ENCODE data around the gene SIN3B.

The SIN3B gene

DNA sequence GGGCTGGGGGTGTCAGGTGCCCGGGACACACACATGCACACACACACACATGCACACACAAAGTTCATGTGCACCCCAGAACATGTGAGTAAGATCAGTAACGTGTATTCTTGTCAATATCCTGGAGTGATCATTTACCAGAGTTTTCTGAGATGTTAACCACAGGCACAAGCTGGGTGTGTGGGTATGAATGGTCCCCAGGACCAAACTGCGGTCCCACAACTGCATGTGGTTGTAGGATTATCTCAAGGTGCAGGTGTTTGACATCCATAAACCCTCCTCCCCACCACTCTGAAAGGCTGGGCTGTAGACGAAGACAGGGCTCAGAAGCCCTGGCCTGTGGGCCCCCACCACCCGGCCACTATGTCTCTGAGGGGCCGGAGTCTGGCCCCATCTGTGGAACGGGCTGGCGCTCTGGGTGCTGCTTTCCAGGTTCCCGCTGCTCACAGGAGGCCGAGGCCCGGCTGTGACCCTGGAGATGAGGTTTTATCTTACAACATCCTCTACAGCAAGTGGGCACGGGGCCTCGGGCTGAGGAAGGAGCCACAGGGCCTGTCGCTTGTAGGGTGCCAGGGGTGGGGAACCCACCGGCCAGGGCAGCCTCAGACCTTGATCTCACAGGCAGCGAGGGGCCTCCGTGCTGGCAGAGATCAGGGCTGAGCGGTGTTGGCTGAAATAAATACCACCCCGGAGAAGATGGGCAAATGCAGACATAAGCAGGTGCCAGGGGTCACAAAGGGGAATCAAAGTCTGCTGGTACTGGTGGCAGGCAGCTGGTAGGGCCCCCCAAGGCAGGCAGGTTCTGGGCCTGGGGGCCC, 63.9 kb downstream of the SIN3B start:
- Histone ChIP-seq H3K4me1 (ENCODE audit: control insufficient read depth, insufficient read depth, low read length) (no peaks in the 10 kb centered on the region), H3K9me3 (ENCODE audit: control insufficient read depth, insufficient read depth, low read depth, low read length) (no peaks in the 10 kb centered on the region), H3K36me3 (ENCODE audit: control insufficient read depth in 2 of 2, insufficient read depth in 1 of 2, low read length in 2 of 2) (no peaks in the 10 kb centered on the region), H3K27ac (ENCODE audit: extremely low read depth, low read depth, low read length) (no peak overlapping the region), H3K4me3 (ENCODE audit: low read depth, low read length) (no peak overlapping the region)
- TF ChIP-seq ZNF324 (tag by site-specific recombination; IDR thresholded peaks at IDR 0.05), result no peak
- ChIA-PET POLR2A (no interaction called here), CTCF (no interaction called here)

DNA sequence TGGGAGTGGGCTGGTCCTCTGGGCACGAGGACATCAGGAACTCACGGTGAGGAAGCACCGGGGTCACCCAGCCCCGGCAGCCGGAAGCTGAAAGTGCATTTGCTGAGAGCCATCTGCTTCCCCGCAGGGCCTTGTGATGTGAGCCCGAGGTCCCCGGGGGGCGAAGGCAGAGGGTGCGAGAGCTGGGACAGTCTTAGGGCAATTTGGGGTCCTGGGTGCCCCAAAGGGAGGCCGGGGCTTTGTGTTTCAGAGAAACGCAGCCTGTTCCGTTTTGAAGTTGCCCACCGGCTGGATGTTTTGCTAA, 64.4 kb downstream of the SIN3B start:
- TF ChIP-seq ZNF155 (tag by site-specific recombination; IDR thresholded peaks at IDR 0.05) (no peak), ZNF174 (tag by site-specific recombination; IDR thresholded peaks at IDR 0.05) (no peak), ZBTB8A (tag by site-specific recombination; IDR thresholded peaks at IDR 0.05) (no peak), PRDM2 (tag by site-specific recombination; IDR thresholded peaks at IDR 0.05; ENCODE audit: borderline replicate concordance) (no peak), ZNF692 (tag by site-specific recombination; IDR thresholded peaks at IDR 0.05) (no peak), ZNF426 (tag by site-specific recombination; IDR thresholded peaks at IDR 0.05) (no peak), FEZF1 (tag by site-specific recombination; IDR thresholded peaks at IDR 0.05) (no peak), ZNF600 (tag by site-specific recombination; IDR thresholded peaks at IDR 0.05) (no peak), GLIS1 (tag by site-specific recombination; IDR thresholded peaks at IDR 0.05) (no peak)
- Histone ChIP-seq H3K4me3 (ENCODE audit: low read depth, low read length) (no peak overlapping the region), H3K4me1 (ENCODE audit: control insufficient read depth, insufficient read depth, low read length) (no peaks in the 10 kb centered on the region), H3K27ac (ENCODE audit: extremely low read depth, low read depth, low read length) (no peak overlapping the region), H3K36me3 (ENCODE audit: control insufficient read depth in 2 of 2, insufficient read depth in 1 of 2, low read length in 2 of 2) (no peaks in the 10 kb centered on the region), H3K9me3 (ENCODE audit: control insufficient read depth, insufficient read depth, low read depth, low read length) (no peaks in the 10 kb centered on the region)
- CTCF ChIA-PET, result no interaction called here
- POLR2A ChIA-PET, result no interaction called here

GRCh38 chr19:16894080-16894479, 64.9 kb downstream of the SIN3B start:
- no peaks in the 10 kb centered on the region for H3K36me3 ChIP-seq (ENCODE audit: control insufficient read depth in 2 of 2, insufficient read depth in 1 of 2, low read length in 2 of 2)
- H3K27ac ChIP-seq (ENCODE audit: extremely low read depth, low read depth, low read length), result no peak overlapping the region
- no peak overlapping the region for H3K4me3 ChIP-seq (ENCODE audit: low read depth, low read length)
- ChIA-PET CTCF (no interaction called here), POLR2A (no interaction called here)
- no peaks in the 10 kb centered on the region for H3K4me1 ChIP-seq (ENCODE audit: control insufficient read depth, insufficient read depth, low read length)
- H3K9me3 ChIP-seq (ENCODE audit: control insufficient read depth, insufficient read depth, low read depth, low read length), result no peaks in the 10 kb centered on the region
- TF ChIP-seq ZNF133 (tag by site-specific recombination; IDR thresholded peaks at IDR 0.05) (no peak), ZNF776 (tag by site-specific recombination; IDR thresholded peaks at IDR 0.05; ENCODE audit: borderline replicate concordance) (no peak), ZNF140 (tag by site-specific recombination; IDR thresholded peaks at IDR 0.05) (no peak), ZNF433 (tag by site-specific recombination; IDR thresholded peaks at IDR 0.05; ENCODE audit: low read depth) (no peak), ZNF239 (tag by site-specific recombination; IDR thresholded peaks at IDR 0.05) (no peak), ZEB2 (tag by site-specific recombination; IDR thresholded peaks at IDR 0.05) (no peak), ZNF2 (tag by site-specific recombination; IDR thresholded peaks at IDR 0.05) (no peak), HOXD13 (CRISPR knock-in tag; IDR thresholded peaks at IDR 0.05; ENCODE audit: borderline replicate concordance) (no peak)
- TF ChIP-seq, protein P1, sequence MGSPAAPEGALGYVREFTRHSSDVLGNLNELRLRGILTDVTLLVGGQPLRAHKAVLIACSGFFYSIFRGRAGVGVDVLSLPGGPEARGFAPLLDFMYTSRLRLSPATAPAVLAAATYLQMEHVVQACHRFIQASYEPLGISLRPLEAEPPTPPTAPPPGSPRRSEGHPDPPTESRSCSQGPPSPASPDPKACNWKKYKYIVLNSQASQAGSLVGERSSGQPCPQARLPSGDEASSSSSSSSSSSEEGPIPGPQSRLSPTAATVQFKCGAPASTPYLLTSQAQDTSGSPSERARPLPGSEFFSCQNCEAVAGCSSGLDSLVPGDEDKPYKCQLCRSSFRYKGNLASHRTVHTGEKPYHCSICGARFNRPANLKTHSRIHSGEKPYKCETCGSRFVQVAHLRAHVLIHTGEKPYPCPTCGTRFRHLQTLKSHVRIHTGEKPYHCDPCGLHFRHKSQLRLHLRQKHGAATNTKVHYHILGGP (tag by site-specific recombination; IDR thresholded peaks at IDR 0.05), result no peak
- TF ChIP-seq, protein P2, sequence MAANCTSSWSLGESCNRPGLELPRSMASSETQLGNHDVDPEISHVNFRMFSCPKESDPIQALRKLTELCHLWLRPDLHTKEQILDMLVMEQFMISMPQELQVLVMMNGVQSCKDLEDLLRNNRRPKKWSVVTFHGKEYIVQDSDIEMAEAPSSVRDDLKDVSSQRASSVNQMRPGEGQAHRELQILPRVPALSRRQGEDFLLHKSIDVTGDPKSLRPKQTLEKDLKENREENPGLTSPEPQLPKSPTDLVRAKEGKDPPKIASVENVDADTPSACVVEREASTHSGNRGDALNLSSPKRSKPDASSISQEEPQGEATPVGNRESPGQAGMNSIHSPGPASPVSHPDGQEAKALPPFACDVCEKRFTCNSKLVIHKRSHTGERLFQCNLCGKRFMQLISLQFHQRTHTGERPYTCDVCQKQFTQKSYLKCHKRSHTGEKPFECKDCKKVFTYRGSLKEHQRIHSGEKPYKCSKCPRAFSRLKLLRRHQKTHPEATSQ (tag by site-specific recombination; IDR thresholded peaks at IDR 0.05), result no peak
- TF ChIP-seq, protein P3, sequence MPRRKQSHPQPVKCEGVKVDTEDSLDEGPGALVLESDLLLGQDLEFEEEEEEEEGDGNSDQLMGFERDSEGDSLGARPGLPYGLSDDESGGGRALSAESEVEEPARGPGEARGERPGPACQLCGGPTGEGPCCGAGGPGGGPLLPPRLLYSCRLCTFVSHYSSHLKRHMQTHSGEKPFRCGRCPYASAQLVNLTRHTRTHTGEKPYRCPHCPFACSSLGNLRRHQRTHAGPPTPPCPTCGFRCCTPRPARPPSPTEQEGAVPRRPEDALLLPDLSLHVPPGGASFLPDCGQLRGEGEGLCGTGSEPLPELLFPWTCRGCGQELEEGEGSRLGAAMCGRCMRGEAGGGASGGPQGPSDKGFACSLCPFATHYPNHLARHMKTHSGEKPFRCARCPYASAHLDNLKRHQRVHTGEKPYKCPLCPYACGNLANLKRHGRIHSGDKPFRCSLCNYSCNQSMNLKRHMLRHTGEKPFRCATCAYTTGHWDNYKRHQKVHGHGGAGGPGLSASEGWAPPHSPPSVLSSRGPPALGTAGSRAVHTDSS (tag by site-specific recombination; IDR thresholded peaks at IDR 0.05), result no peak
